Keratinocyte (primary cell): ENCODE results near the gene ZNF850.

Source experiments
- CTCF ChIP-seq, 3 experiments: IDR thresholded peaks in 1 of 3; conservative IDR thresholded peaks in 1 of 3; optimal IDR thresholded peaks in 1 of 3; 2 replicates in 2 of 3; 3 replicates in 1 of 3; pipeline versions ENCODE3 to v1.5.1; 2011; ENCODE audit warnings: low read length in 3 of 3, mild to moderate bottlenecking in 3 of 3, moderate library complexity in 2 of 3, control low read depth in 1 of 3, inconsistent platforms in 1 of 3; ENCODE audit not compliant: insufficient read depth in 2 of 3; ENCODE audit errors: extremely low read depth in 1 of 3
- EZH2 ChIP-seq: IDR thresholded peaks from one replicate; pipeline ENCODE4 v1.6.1; 2012; ENCODE audit warnings: inconsistent platforms, mild to moderate bottlenecking, low read length, moderate library complexity

- TF ChIP-seq CTCF (optimal IDR thresholded peaks at IDR 0.05 in 1 of 3, IDR thresholded peaks at IDR 0.05 in 1 of 3, conservative IDR thresholded peaks at IDR 0.05 in 1 of 3; ENCODE audit: extremely low read depth in 1 of 3, insufficient read depth in 2 of 3, low read length in 3 of 3): no peak
- no peak for TF ChIP-seq EZH2
Measured at GRCh38 chr19:36672368-36672767, 100.2 kb downstream of the ZNF850 start.
